Endothelial cell of umbilical vein (primary cell): Measurements from ENCODE around the gene QRFPR.

Experiments used
- CTCF ChIP-seq, 2 donors: IDR thresholded peaks; 1 replicate in 1 of 2; 2 replicates in 1 of 2; pipeline ENCODE4 v1.5.1; 2011; ENCODE audit warnings: low read length in 2 of 2, mild to moderate bottlenecking in 2 of 2, moderate library complexity in 2 of 2, control low read depth in 1 of 2, inconsistent platforms in 1 of 2, low read depth in 1 of 2; ENCODE audit not compliant: insufficient read depth in 1 of 2; ENCODE audit errors: extremely low read depth in 1 of 2
- EZH2 ChIP-seq: IDR thresholded peaks from 2 replicates; pipeline ENCODE4 v1.6.1; 2012; ENCODE audit warnings: borderline replicate concordance, low read depth, mild to moderate bottlenecking, moderate library complexity, low read length, inconsistent platforms; ENCODE audit not compliant: severe bottlenecking
- FOS ChIP-seq: IDR thresholded peaks from 2 replicates; pipeline ENCODE4 v1.6.1; 2011; ENCODE audit warnings: mild to moderate bottlenecking, low read length, moderate library complexity, borderline replicate concordance; ENCODE audit not compliant: insufficient read depth
- GATA2 ChIP-seq: IDR thresholded peaks from 2 replicates; pipeline ENCODE4 v1.7.0; 2011; ENCODE audit warnings: low read depth, mild to moderate bottlenecking, moderate library complexity, mixed read lengths, low read length; ENCODE audit not compliant: insufficient read length, insufficient read depth
- JUN ChIP-seq: IDR thresholded peaks from 2 replicates; pipeline ENCODE4 v1.6.1; 2011; ENCODE audit warnings: borderline replicate concordance, low read depth; ENCODE audit not compliant: insufficient read length, insufficient read depth
- MAX ChIP-seq: IDR thresholded peaks from 2 replicates; pipeline ENCODE4 v1.6.1; 2011; ENCODE audit not compliant: insufficient read depth, insufficient read length
- MYC ChIP-seq: IDR thresholded peaks from one replicate; pipeline ENCODE4 v1.6.1; 2011; ENCODE audit warnings: mild to moderate bottlenecking, low read depth, low read length
- POLR2A ChIP-seq: IDR thresholded peaks from 2 replicates; pipeline ENCODE4 v1.6.1; 2012; ENCODE audit warnings: low read depth, mild to moderate bottlenecking, control low read depth, low read length
- POLR2AphosphoS5 ChIP-seq: IDR thresholded peaks from 2 replicates; pipeline ENCODE4 v1.6.1; 2012; ENCODE audit warnings: low read depth, mild to moderate bottlenecking, control low read depth, low read length, moderate library complexity; ENCODE audit not compliant: insufficient read depth

GRCh38 chr4:121344098-121344497 is 36.7 kb downstream of the QRFPR start:
- TF ChIP-seq CTCF (IDR thresholded peaks at IDR 0.05; ENCODE audit: extremely low read depth in 1 of 2, insufficient read depth in 1 of 2, low read depth in 1 of 2, low read length in 2 of 2) (no peak), POLR2AphosphoS5 (no peak), POLR2A (no peak), MAX (no peak), EZH2 (no peak), FOS (no peak), JUN (no peak), MYC (no peak), GATA2 (no peak)
